HepG2 (cell line): Measurements from ENCODE around the gene CES3. TPM values are rescaled to one million over a fixed set of nuclear protein-coding genes. Genes with fewer than 3 reads are reported as not detected.

Experiments used
- ARID5B ChIP-seq: IDR thresholded peaks from 2 replicates; pipeline ENCODE4 v1.4.0; 2020; ENCODE audit warnings: mild to moderate bottlenecking, missing genetic modification reagents
- CREM ChIP-seq, 2 experiments: sonication (generic) in 1 of 2; formaldehyde crosslinking in 1 of 2; IDR thresholded peaks; 2 replicates each; pipeline versions ENCODE4 v1.4.0 to v1.6.1; 2016 to 2020; ENCODE audit warnings: antibody characterized with exemption in 1 of 2, mild to moderate bottlenecking in 1 of 2, missing genetic modification reagents in 1 of 2
- FOXM1 ChIP-seq: sonication (generic); formaldehyde crosslinking; IDR thresholded peaks from 2 replicates; pipeline ENCODE4 v1.5.0; 2020; ENCODE audit warnings: missing genetic modification reagents
- KAT8 ChIP-seq: IDR thresholded peaks from 2 replicates; pipeline ENCODE4 v1.6.1; 2016; ENCODE audit warnings: missing genetic modification reagents, missing compliant biosample characterization
- NCOR1 ChIP-seq: fragments of 200-600 bp; sonication (generic); IDR thresholded peaks from 2 replicates; pipeline ENCODE4 v1.7.0; 2017; ENCODE audit warnings: antibody characterized with exemption, low read length, borderline replicate concordance
- PPARG ChIP-seq: conservative IDR thresholded peaks from 2 replicates; pipeline ENCODE4 v1.6.1; 2016; ENCODE audit warnings: missing biosample characterization, missing genetic modification reagents
- RAD21 ChIP-seq: fragments of 450-650 bp; formaldehyde crosslinking; IDR thresholded peaks from 2 replicates; pipeline ENCODE4 v1.5.0; 2020; ENCODE audit warnings: mild to moderate bottlenecking
- RCOR2 ChIP-seq: IDR thresholded peaks from 2 replicates; pipeline ENCODE4 v1.6.1; 2016; ENCODE audit warnings: missing biosample characterization, missing genetic modification reagents
- REXO4 ChIP-seq: sonication (generic); formaldehyde crosslinking; IDR thresholded peaks from 2 replicates; pipeline ENCODE4 v1.8.0; 2022; ENCODE audit warnings: missing genetic modification reagents, mild to moderate bottlenecking, borderline replicate concordance
- RXRB ChIP-seq: IDR thresholded peaks from 2 replicates; pipeline ENCODE4 v1.6.1; 2016; ENCODE audit warnings: borderline replicate concordance, missing genetic modification reagents, missing compliant biosample characterization
- ZFX ChIP-seq: sonication (generic); formaldehyde crosslinking; IDR thresholded peaks from 2 replicates; pipeline ENCODE4 v1.4.0; 2020; ENCODE audit warnings: mild to moderate bottlenecking, low read depth, missing genetic modification reagents, moderate library complexity
- ZNF563 ChIP-seq: sonication (generic); formaldehyde crosslinking; IDR thresholded peaks from 2 replicates; pipeline ENCODE4 v1.8.0; 2022; ENCODE audit warnings: mild to moderate bottlenecking, moderate library complexity, missing genetic modification reagents
- ZNF704 ChIP-seq: sonication (generic); formaldehyde crosslinking; IDR thresholded peaks from 2 replicates; pipeline ENCODE4 v1.8.1; 2023; ENCODE audit warnings: mild to moderate bottlenecking, inconsistent platforms, moderate library complexity, missing genetic modification reagents, borderline replicate concordance
- ZNF724P ChIP-seq: sonication (generic); formaldehyde crosslinking; IDR thresholded peaks from 2 replicates; pipeline ENCODE4 v1.8.0; 2022; ENCODE audit warnings: missing genetic modification reagents, borderline replicate concordance
- polyA plus RNA-seq, 8 experiments: library from polyadenylated mRNA; depleted of rRNA in 3 of 8; stranded (reverse) in 7 of 8; unstranded in 1 of 8; fragments of >200 nt; fragmentation: Illumina TruSeq in 4 of 8; extraction: Trizol in 4 of 8; gene quantifications; 2 replicates each; pipeline versions ENCODE4 v1.2.1 to v1.2.3, GENCODE V29; 2011 to 2016; ENCODE audit warnings: low read depth in 4 of 8, missing spikeins in 1 of 8, mixed read lengths in 1 of 8; ENCODE audit not compliant: insufficient read depth in 1 of 8
- total RNA-seq, 5 experiments: library from RNA; depleted of rRNA; stranded (reverse); fragments of >200 nt; fragmentation: Illumina TruSeq; extraction: Trizol; gene quantifications; 2 replicates each; pipeline ENCODE4 v1.2.3, GENCODE V29; 2016; ENCODE audit warnings: low read depth in 1 of 5
- TF ChIP-seq, protein P1 (sequence below): sonication (generic); formaldehyde crosslinking; IDR thresholded peaks from 2 replicates; pipeline ENCODE4 v1.8.0; 2023; ENCODE audit warnings: mild to moderate bottlenecking, missing genetic modification reagents
- TF ChIP-seq, protein P2 (sequence below): IDR thresholded peaks from 2 replicates; pipeline ENCODE4 v1.6.1; 2018; ENCODE audit warnings: missing genetic modification reagents, mild to moderate bottlenecking, missing compliant biosample characterization
- TF ChIP-seq, protein P3 (sequence below): IDR thresholded peaks from 2 replicates; pipeline ENCODE4 v1.6.1; 2016

The CES3 gene
- total and polyA plus RNA-seq, 2 of the 13 experiments (the other 11 are each of a cell fraction or from before 2014, with no cell fraction given) = 6.6 to 17.4 TPM

GRCh38 chr16:66947302-66948065 lies 13.6 kb upstream of the CES3 start (continued):
- TF ChIP-seq PPARG (CRISPR knock-in tag) = peak; percentile 74
- TF ChIP-seq, protein P1, sequence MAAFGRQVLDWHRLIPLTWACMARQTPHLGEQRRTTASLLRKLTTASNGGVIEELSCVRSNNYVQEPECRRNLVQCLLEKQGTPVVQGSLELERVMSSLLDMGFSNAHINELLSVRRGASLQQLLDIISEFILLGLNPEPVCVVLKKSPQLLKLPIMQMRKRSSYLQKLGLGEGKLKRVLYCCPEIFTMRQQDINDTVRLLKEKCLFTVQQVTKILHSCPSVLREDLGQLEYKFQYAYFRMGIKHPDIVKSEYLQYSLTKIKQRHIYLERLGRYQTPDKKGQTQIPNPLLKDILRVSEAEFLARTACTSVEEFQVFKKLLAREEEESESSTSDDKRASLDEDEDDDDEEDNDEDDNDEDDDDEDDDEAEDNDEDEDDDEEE = no peak
- TF ChIP-seq ZFX (CRISPR knock-in tag) = no peak; the same call in 1 of the 2 replicates
- TF ChIP-seq RCOR2 (CRISPR knock-in tag) = 0 out of 2 replicates have a peak, but pooled peaks have one; percentile 52
- TF ChIP-seq ARID5B (CRISPR knock-in tag) = 0 out of 2 replicates have a peak, but pooled peaks have one; percentile 56
- TF ChIP-seq NCOR1 = peak; percentile 61; the same call in 1 of the 2 replicates
- TF ChIP-seq ZNF704 (CRISPR knock-in tag) = no peak
- peak; percentile 69; the same call in 1 of the 2 replicates for TF ChIP-seq RXRB
- 0 out of 2 replicates have a peak, but pooled peaks have one; percentile 14 for TF ChIP-seq ZNF724P (CRISPR knock-in tag)
- TF ChIP-seq ZNF563 (CRISPR knock-in tag) = no peak
- no peak for TF ChIP-seq REXO4 (CRISPR knock-in tag)
- TF ChIP-seq, protein P2, sequence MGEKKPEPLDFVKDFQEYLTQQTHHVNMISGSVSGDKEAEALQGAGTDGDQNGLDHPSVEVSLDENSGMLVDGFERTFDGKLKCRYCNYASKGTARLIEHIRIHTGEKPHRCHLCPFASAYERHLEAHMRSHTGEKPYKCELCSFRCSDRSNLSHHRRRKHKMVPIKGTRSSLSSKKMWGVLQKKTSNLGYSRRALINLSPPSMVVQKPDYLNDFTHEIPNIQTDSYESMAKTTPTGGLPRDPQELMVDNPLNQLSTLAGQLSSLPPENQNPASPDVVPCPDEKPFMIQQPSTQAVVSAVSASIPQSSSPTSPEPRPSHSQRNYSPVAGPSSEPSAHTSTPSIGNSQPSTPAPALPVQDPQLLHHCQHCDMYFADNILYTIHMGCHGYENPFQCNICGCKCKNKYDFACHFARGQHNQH = peak; percentile 46; the same call in 1 of the 2 replicates
- TF ChIP-seq CREM (IDR thresholded peaks at IDR 0.05) = 0 out of 2 replicates have a peak, but pooled peaks have one; percentile 5
- TF ChIP-seq CREM (CRISPR knock-in tag; IDR thresholded peaks at IDR 0.05) = no peak
- TF ChIP-seq FOXM1 (CRISPR knock-in tag) = no peak
- peak; percentile 23; the same call in 1 of the 2 replicates for TF ChIP-seq KAT8 (CRISPR knock-in tag)
- peak; percentile 76 for TF ChIP-seq RAD21
- TF ChIP-seq, protein P3, sequence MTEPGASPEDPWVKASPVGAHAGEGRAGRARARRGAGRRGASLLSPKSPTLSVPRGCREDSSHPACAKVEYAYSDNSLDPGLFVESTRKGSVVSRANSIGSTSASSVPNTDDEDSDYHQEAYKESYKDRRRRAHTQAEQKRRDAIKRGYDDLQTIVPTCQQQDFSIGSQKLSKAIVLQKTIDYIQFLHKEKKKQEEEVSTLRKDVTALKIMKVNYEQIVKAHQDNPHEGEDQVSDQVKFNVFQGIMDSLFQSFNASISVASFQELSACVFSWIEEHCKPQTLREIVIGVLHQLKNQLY (CRISPR knock-in tag) = 0 out of 2 replicates have a peak, but pooled peaks have one; percentile 28
